Hepatocyte (in vitro differentiated cells): ENCODE data around the gene TMEM74B. TPM values are rescaled to one million over a fixed set of nuclear protein-coding genes. Genes with fewer than 3 reads are reported as not detected.

Source experiments
- DNase-seq: peaks from one replicate; pipeline ENCODE4 v3.0.0-alpha.2; 2016; ENCODE audit warnings: low spot score
- H2AFZ ChIP-seq: fragments of 200-600 bp; sonication (generic); 2 replicates; pipeline ENCODE4 v1.6.0; 2016; ENCODE audit warnings: antibody characterized with exemption, mild to moderate bottlenecking
- H3K27ac ChIP-seq: fragments of 200-600 bp; sonication (generic); 2 replicates; pipeline ENCODE4 v1.5.1; 2016; ENCODE audit warnings: mild to moderate bottlenecking
- H3K27me3 ChIP-seq: fragments of 200-600 bp; sonication (generic); 2 replicates; pipeline ENCODE4 v1.6.1; 2016
- H3K36me3 ChIP-seq: fragments of 200-600 bp; sonication (generic); replicated peaks from 2 replicates; pipeline ENCODE4 v1.5.1; 2016; ENCODE audit warnings: low read depth; ENCODE audit not compliant: insufficient read depth
- H3K4me1 ChIP-seq: fragments of 200-600 bp; sonication (generic); 2 replicates; pipeline ENCODE4 v1.5.1; 2016; ENCODE audit warnings: mild to moderate bottlenecking, moderate library complexity; ENCODE audit not compliant: insufficient read depth
- H3K4me2 ChIP-seq: fragments of 200-600 bp; sonication (generic); 2 replicates; pipeline ENCODE4 v1.6.0; 2016
- H3K4me3 ChIP-seq: fragments of 200-600 bp; sonication (generic); 2 replicates; pipeline ENCODE4 v1.5.1; 2016; ENCODE audit warnings: mild to moderate bottlenecking
- H3K79me2 ChIP-seq: fragments of 200-600 bp; sonication (generic); 2 replicates; pipeline ENCODE4 v1.6.0; 2017; ENCODE audit warnings: mild to moderate bottlenecking
- H3K9me2 ChIP-seq: fragments of 200-600 bp; sonication (generic); replicated peaks from 2 replicates; pipeline ENCODE4 v1.6.0; 2017; ENCODE audit warnings: mild to moderate bottlenecking; ENCODE audit not compliant: insufficient read depth
- H3K9me3 ChIP-seq: fragments of 200-600 bp; sonication (generic); 2 replicates; pipeline ENCODE4 v1.5.1; 2016; ENCODE audit warnings: low read depth, mild to moderate bottlenecking
- H4K20me1 ChIP-seq: fragments of 200-600 bp; sonication (generic); 2 replicates; pipeline ENCODE4 v1.6.0; 2016; ENCODE audit warnings: mild to moderate bottlenecking; ENCODE audit not compliant: insufficient read depth, poor library complexity, severe bottlenecking
- CTCF ChIP-seq: fragments of 200-600 bp; sonication (generic); IDR thresholded peaks from 2 replicates; pipeline ENCODE4 v1.5.1; 2016; ENCODE audit warnings: antibody characterized with exemption, mild to moderate bottlenecking; ENCODE audit not compliant: poor library complexity
- EZH2 ChIP-seq: fragments of 200-600 bp; sonication (generic); IDR thresholded peaks from 2 replicates; pipeline ENCODE4 v1.6.1; 2016; ENCODE audit warnings: antibody characterized with exemption, mild to moderate bottlenecking, borderline replicate concordance
- EZH2phosphoT487 ChIP-seq: fragments of 200-600 bp; sonication (generic); IDR thresholded peaks from one replicate; pipeline ENCODE4 v1.6.1; 2018; ENCODE audit warnings: antibody characterized with exemption, mild to moderate bottlenecking, low read depth, moderate library complexity; ENCODE audit not compliant: unreplicated experiment, severe bottlenecking
- WGBS: methylation state at CpG from one replicate; pipeline ENCODE4 v1.1.6; 2016; ENCODE audit warnings: low lambda C conversion rate; ENCODE audit errors: missing lambda C conversion rate; 5-methylcytosine and 5-hydroxymethylcytosine counted together
- polyA plus RNA-seq: library from polyadenylated mRNA; unstranded; fragments of >200 nt; fragmentation: Nextera tagmentation; extraction: Ambion mirVana; gene quantifications from 2 replicates; pipeline ENCODE4 v1.2.1, GENCODE V29; 2016
- total RNA-seq: library from RNA; depleted of rRNA; stranded (reverse); fragments of >200 nt; gene quantifications from 2 replicates; pipeline ENCODE4 v1.2.3, GENCODE V29; 2014

The TMEM74B gene
- total and polyA plus RNA-seq, 2 experiments from 2014 or later = 5.2 to 5.5 TPM

GRCh38 chr20:1190847-1191246, 6.1 kb upstream of the TMEM74B start:
- no peak overlapping the region for H3K4me3 ChIP-seq
- no peaks in the 10 kb centered on the region for H3K9me2 ChIP-seq
- no peaks in the 10 kb centered on the region for H3K79me2 ChIP-seq
- 89% methylated on average over 3 of the region's 3 CpGs for WGBS
- H3K36me3 ChIP-seq = no peaks in the 10 kb centered on the region
- H2AFZ ChIP-seq = no peak overlapping the region
- H3K4me2 ChIP-seq = no peak overlapping the region
- H3K9me3 ChIP-seq = no peaks in the 10 kb centered on the region
- no peaks in the 10 kb centered on the region for H3K27me3 ChIP-seq
- TF ChIP-seq CTCF (no peak), EZH2phosphoT487 (no peak), EZH2 (no peak)
- no peak overlapping the region for H3K27ac ChIP-seq
- DNase-seq = no peak
- peaks cover 23% of the 10 kb centered on the region for H3K4me1 ChIP-seq
- H4K20me1 ChIP-seq = no peaks in the 10 kb centered on the region

GRCh38 chr20:1189827-1190226, 5.0 kb upstream of the TMEM74B start:
- Histone ChIP-seq H3K36me3 (no peaks in the 10 kb centered on the region), H3K9me2 (no peaks in the 10 kb centered on the region), H3K27me3 (peaks cover under 1% of the 10 kb centered on the region), H4K20me1 (no peaks in the 10 kb centered on the region), H3K79me2 (no peaks in the 10 kb centered on the region), H3K27ac (no peak overlapping the region), H2AFZ (no peak overlapping the region), H3K4me1 (peaks cover 23% of the 10 kb centered on the region), H3K4me3 (no peak overlapping the region), H3K4me2 (no peak overlapping the region), H3K9me3 (no peaks in the 10 kb centered on the region)
- no peak for TF ChIP-seq CTCF
- no peak for TF ChIP-seq EZH2
- no peak for TF ChIP-seq EZH2phosphoT487
- WGBS = no CpG with 5 or more reads among the region's 1 CpG
- DNase-seq = no peak

GRCh38 chr20:1188347-1188746, 3.6 kb upstream of the TMEM74B start:
- Histone ChIP-seq H3K27ac (peak overlapping the region; percentile 60), H3K27me3 (peaks cover 16% of the 10 kb centered on the region), H4K20me1 (no peaks in the 10 kb centered on the region), H3K9me2 (no peaks in the 10 kb centered on the region), H3K36me3 (no peaks in the 10 kb centered on the region), H3K9me3 (no peaks in the 10 kb centered on the region), H2AFZ (no peak overlapping the region), H3K79me2 (no peaks in the 10 kb centered on the region), H3K4me1 (peaks cover 23% of the 10 kb centered on the region), H3K4me3 (no peak overlapping the region), H3K4me2 (no peak overlapping the region)
- TF ChIP-seq EZH2 = no peak
- TF ChIP-seq CTCF = no peak
- no peak for TF ChIP-seq EZH2phosphoT487
- 100% methylated on average over 1 of the region's 1 CpG for WGBS
- no peak for DNase-seq

- 52% methylated on average over 4 of the region's 4 CpGs for WGBS
- TF ChIP-seq CTCF (no peak), EZH2 (no peak), EZH2phosphoT487 (no peak)
- DNase-seq = peak; percentile 57
- Histone ChIP-seq H4K20me1 (no peaks in the 10 kb centered on the region), H3K36me3 (no peaks in the 10 kb centered on the region), H3K4me2 (peak overlapping the region; percentile 20), H3K9me2 (no peaks in the 10 kb centered on the region), H3K4me1 (peaks cover 23% of the 10 kb centered on the region), H3K27me3 (peaks cover 16% of the 10 kb centered on the region), H3K79me2 (no peaks in the 10 kb centered on the region), H3K27ac (peak overlapping the region; percentile 69), H2AFZ (no peak overlapping the region), H3K4me3 (no peak overlapping the region), H3K9me3 (no peaks in the 10 kb centered on the region)
Measured at GRCh38 chr20:1187605-1188171, 2.9 kb upstream of the TMEM74B start.
